Fibroblast of lung (primary cell): ENCODE measurements around the gene RARG.

Source experiments
- CTCF ChIP-seq, 2 donors: IDR thresholded peaks in 1 of 2; conservative IDR thresholded peaks in 1 of 2; 1 replicate in 1 of 2; 2 replicates in 1 of 2; pipeline ENCODE4 v1.5.1; 2011 to 2012; ENCODE audit warnings: low read length in 2 of 2, control low read depth in 1 of 2, inconsistent platforms in 1 of 2, low read depth in 1 of 2, mild to moderate bottlenecking in 1 of 2
- EZH2 ChIP-seq: IDR thresholded peaks from 2 replicates; pipeline ENCODE4 v1.5.1; 2012; ENCODE audit warnings: low read length, control low read depth, mild to moderate bottlenecking; ENCODE audit errors: missing control alignments

DNA sequence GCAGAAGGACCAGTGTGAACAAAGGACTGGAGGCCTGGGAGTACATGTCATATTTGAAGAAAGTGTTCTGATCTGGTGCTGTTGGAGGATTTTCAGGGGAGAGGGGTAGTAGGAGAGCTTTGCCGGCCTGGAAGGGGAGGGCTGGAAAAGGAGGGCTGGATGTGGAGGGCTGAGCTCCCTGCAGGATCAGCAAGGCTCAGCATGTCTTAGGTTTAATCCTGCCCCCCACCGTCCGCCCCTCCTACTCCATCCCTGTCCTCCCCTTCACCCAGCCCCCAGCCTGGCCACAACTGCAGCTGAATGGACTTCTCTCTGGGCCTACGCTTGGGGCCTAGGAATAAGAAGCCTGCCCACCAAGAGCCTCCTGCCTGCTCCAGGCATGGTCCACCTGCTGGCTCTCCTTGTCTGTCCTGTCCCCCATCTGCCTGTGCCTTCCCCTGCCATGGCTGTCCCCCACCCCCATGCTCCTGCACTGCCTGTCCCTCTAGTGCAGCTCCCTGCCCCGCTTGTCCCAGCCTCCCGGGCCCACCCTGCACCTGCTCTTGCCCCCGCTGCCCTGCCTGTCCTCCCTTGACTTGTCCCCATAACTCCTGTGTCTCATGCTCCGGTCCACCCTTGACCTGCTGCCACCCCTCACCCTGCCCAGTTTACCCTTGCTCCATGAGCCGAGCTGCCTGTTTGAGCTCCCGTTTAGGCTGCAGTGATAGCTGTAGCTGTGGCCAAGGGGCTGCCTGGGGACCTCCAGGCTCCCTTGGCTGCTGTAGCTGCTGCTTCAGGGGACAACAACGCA, 9.8 kb upstream of the RARG start:
- TF ChIP-seq CTCF (conservative IDR thresholded peaks at IDR 0.05 in 1 of 2, IDR thresholded peaks at IDR 0.05 in 1 of 2; ENCODE audit: low read depth in 1 of 2, low read length in 2 of 2): no peak
- TF ChIP-seq EZH2: no peak
